Erythroblast (primary cell): ENCODE measurements around the gene C14orf180.

ENCODE experiments used
- GATA1 ChIP-seq: IDR thresholded peaks from 2 replicates; pipeline ENCODE4 v1.6.1; 2011; ENCODE audit warnings: low read depth, mild to moderate bottlenecking, control low read depth, low read length, moderate library complexity
- POLR2A ChIP-seq: IDR thresholded peaks from 2 replicates; pipeline ENCODE4 v1.6.1; 2011; ENCODE audit warnings: mild to moderate bottlenecking, low read length

DNA sequence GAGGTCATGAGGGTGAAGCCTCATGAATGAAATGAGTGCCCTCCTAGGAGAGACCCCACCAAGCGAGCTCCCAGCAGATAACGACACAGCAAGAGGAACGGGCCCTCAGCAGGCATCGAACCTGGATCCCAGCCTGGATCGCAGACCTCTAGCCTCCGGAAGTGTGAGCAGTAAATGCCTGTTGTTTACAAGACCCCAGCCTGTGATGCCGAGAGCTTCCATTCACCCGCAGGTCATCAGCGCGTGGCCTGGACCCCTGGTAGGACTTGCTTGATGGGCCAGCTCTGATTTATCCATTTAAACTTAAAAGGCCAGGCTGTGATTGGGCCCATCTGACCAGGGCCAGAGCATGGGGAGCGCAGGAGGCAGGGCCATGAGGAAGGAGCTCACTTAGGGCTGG, 18.0 kb downstream of the C14orf180 start:
- TF ChIP-seq POLR2A (no peak), GATA1 (no peak)
